Retina (tissue), 1 donor: ENCODE measurements around the gene PTPRJ.
A peak's percentile ranks its signal among the peaks of the same experiment; 100 is the strongest.
"Not testable (repeated sequence)": the region's sequence is repeated elsewhere in the genome, so short reads cannot be mapped to it uniquely, and the experiment has no call there.

Experiments
- DNase-seq: peaks from one replicate; pipeline ENCODE4 v3.0.0-alpha.2; 2016

Gene PTPRJ

DNA sequence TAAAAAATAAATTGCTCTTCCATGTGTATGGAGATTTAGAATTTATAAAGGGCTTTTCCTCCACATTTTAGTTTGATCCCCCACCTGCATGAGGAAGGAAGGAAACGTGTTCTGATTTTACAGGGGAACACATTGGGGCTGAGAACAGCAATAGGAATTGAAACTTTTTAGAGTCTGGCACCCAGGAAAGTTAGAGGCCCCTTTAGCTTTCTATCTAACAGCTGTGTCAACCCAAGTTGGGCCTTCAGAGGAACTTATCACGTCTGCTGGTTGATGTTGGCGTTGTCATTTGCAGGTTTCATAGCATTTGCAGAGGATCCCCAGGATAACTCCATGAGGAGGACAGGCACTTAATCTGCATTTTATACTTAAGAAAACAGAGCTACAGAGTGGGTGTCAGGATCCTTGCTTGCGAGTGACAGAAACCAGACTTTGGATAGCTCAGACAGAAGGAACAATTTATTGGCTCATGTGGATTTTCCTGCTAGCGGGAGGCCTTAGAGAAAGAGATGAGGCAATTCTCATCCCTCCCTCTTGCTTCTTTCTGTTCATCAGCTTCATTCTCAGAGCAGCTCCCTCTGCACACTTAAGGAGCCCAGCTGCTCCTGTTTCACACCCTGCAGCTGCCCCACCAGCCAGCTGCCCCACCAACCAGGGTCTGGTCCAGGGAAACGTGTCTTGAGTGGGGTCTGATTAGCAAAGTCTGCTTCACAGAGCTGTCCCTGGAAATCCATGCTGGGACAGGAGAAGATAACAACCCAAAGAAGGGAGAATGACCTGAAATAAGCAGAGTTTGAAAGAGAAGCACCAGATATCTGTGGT lies 143.8 kb downstream of the PTPRJ start:
- no peak for DNase-seq

DNA sequence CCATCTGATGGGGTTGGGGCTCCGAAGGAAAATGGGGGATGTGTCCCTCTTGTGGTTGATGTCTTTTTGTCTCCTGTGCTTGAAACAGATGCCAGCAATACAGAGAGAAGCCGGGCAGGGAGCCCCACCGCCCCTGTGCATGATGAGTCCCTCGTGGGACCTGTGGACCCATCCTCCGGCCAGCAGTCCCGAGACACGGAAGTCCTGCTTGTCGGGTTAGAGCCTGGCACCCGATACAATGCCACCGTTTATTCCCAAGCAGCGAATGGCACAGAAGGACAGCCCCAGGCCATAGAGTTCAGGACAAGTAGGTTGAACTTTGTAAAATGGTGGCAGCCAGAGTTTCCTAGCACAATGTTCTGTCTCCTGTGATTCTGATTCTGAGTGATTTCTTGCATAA lies 144.5 kb downstream of the PTPRJ start:
- DNase-seq, result no peak

DNA sequence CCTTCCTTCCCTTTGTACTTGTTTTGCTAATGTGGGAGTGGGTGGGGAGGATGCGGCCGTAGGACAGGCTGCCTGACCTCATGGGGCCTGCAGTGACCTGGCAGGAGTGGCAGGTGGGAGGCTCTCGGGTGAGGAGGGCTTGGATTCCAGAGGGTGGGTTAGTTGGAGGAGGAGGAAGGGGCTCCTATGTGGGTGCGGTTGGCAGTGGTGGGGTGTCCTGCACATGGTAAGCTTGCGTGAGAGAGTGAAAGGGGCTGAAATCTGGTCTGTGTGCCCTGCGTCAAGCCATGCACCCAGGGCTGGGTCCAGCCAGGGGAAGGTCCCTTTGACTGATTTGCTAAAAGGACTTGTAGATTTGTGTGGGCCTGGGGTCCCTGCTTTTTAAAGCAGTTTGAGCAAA lies 145.5 kb downstream of the PTPRJ start:
- DNase-seq, result no peak

DNA sequence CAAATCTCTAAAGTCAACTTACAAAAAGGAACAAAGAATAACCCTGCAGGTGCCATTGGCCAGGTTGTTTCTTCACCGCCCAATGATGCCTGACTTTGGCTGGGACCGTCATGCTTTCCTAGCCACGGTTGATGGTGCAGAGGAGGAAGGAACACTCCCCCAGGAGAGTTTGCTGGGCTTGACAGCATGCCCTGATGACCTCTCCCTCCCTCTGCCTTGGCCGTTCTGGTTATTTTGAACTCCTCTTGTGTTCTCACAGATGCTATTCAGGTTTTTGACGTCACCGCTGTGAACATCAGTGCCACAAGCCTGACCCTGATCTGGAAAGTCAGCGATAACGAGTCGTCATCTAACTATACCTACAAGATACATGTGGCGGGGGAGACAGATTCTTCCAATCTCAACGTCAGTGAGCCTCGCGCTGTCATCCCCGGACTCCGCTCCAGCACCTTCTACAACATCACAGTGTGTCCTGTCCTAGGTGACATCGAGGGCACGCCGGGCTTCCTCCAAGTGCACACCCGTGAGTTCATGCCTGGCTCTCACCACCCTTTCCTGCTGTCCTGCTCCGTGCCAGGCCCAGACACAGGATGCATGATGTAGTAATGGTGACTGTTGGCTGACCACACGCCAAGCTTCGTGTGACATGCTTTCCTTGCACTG lies 147.3 kb downstream of the PTPRJ start:
- no peak for DNase-seq

DNA sequence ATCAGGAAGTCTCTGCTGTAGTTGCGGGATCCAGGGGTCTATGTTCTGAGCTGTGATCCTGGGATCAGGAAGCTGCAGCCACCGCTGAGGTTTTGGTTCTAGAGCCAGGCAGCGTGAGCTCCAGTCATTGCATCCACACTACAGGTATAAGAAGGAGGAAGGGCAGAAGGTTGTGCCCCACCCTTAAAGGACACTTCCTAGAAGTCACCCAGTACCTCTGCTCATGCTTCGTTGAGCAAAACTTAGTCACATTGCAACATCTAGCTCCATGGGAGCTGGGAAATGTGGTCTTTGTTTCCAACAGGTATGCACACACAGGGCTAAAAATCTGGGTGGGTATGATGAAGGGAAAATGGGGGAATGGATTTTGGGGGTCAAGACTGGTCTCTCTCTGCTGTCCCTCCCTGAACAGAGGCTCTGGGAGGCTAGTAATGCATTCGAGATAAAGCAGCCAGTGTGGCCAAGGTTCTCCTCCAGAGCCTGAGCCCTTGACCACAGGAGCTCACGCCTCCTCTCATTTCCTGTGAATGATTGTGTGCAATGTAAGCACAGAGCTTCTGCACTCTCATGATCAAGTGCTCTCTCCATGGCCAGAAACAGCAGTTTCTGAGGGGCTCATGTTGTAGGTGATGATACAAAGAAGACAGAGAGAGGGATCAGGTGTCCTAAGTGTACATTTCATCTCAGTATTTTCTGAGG lies 149.5 kb downstream of the PTPRJ start:
- DNase-seq, result no peak

DNA sequence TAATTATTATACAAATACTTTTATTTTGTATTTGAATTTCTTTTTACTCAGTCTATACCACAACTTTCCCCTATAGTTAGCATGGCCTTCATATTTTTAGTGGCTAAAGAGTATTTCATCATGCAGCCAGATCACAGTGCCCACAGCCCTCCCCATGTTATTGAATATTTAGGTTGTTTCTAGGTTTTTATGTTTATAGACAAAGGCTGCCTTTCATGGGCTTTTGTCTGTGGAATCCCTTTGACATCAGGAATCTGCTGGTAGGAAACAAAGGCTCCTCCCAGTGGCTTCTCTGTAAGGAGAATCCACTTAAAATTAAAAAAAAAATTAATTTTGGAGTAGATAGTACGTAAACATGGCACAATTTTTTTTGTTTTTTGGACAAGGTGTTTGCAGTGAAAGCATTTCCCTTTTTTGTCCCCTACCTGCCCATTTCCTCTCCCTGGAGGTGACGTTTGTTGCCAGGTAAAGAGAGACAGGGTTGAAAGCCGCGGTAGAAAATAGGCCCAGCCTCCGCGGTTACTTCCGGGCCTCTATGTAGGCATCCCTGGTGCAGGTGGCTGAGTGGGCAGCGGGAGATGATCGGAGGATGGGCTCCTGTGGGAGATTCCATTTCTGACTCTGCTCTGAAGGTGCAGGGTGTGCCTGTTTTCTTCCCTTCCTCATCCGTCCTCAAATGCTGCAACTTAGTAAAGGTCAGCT lies 154.0 kb downstream of the PTPRJ start:
- DNase-seq, result no peak

DNA sequence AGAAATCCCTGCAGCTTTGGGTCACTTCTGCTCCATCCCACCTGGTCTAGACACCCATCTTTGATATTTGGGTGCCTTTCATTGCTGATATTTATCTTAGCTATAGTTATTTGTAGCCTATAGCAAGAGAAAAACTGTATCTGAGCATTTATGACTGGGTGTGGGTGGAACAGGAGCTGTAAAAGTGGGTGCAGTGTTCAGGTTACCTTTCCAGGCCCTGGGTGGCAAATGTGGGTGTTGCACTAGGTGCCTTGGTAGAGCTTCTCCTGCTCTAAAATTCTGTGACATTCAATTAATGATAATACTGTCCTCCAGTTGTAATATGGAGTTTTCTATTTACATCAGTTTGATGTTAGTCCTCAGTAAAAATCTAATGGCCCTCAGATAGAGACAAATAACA lies 157.9 kb downstream of the PTPRJ start:
- no peak for DNase-seq

DNA sequence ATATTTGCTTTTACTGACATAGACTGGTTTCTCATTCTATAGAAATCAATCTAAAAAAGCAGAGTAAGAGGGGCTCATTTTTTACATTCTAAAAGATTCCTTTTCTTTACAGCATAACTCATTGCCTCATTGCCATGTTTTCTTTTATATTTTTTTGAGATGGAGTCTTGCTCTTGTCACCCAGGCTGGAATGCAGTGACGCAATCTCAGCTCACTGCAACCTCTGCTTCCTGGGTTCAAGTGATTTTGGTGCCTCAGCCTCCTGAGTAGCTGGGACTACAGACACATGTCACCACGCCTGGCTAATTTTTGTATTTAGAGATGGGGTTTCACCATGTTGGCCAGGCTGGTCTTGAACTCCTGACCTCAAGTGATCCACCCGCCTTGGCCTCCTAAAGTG lies 159.5 kb downstream of the PTPRJ start:
- not testable (repeated sequence) for DNase-seq

DNA sequence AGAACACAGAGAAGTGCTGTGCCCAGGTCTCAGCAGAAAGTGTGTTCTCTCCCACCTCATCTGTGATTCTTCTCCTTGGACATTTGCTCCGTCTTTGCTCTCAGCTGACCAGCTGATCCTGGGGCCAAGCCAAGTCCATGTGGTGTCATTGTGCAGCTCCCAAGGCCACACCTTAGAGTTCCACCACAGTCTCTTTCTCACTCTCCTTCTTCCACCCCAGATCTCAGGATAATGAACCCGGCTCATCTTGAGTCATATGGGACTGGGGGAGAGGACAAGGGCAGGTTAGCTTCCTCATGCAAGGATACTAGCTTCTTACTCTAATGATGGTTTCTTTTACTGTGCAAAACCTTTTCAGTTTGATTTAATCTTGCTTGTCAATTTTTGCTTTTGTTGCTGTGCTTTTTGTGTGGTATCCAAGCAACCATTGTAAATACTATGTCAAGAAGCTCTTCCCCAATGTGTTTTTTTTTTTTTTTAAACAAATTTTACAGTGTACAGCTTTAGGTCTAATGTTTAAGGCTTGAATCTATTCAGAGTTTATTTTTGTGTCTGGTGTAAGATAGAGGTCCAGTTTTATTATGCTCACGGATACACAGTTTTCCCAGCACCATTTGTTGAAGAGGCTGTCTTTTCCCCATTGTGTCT lies 161.2 kb downstream of the PTPRJ start:
- DNase-seq, result no peak

DNA sequence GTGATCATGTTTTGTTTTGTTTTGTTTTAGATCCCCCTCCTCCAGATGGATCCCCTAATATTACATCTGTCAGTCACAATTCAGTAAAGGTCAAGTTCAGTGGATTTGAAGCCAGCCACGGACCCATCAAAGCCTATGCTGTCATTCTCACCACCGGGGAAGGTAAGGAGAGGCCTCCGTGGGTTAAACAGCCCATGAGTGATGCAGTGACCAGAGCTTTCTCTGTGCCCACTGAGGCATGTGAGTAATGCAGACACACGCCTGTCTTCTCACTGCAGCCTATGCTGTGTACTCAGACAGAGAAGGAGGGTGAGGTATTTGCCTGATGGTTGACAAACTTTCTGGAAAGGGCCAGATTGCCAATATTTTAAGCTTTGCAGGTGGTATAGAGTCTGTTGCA lies 162.5 kb downstream of the PTPRJ start:
- DNase-seq, result peak; percentile 75

DNA sequence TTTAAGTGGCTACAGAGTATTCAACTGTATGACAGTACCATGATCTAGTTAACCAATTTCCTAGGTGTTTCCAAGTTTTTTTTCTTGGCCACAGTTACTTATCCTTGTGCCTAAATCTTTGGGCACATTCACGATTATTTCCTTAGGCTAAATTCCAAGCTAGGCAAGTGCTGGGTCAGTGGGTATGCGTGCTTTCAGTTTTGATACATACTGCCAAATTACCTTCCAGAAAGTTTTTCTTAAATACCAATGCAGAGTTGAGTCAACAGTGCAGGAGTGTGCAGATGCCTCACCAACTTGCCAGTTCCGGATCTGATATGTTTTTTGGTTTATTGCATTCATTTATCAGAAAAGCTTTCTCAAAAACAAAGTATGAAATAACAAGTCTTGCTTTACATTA lies 168.4 kb downstream of the PTPRJ start:
- no peak for DNase-seq

DNA sequence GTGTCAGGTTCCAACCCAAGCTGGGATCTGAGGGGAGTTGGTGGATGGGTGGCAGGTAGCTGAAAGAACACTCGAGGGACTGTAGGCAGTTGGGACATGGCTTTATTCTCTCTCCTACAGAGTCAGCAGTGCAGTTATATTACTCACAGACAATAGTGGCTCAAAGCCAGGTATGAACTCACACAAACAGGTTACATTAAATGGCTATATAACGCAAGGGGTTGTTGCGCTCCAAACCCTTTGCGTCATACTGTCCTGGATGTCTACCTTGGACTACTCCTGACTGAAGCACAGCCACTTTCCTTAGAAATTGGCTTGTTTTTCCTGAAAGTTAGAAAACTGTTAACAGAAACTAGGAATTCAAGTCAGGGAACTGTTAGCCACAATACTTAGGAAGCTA lies 169.9 kb downstream of the PTPRJ start:
- no peak for DNase-seq

DNA sequence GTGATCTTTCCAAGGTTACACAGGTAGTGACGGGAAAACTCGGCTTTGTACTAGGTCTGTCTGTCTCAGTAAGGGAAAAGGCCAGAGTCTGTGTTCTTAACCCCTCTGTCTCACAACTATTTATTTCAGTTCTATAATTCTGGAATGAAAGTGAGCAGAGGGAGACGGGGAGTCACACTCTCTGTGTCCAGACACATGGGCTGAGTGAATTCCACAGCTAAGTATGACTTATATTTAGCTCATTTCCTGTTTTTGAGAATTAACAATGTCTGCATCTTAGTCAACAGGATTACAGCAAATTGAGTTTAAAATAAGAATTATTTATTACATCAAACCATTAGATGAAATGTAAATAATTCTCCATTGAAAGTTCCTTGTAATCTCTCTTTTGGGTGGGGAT lies 173.8 kb downstream of the PTPRJ start:
- DNase-seq, result no peak

DNA sequence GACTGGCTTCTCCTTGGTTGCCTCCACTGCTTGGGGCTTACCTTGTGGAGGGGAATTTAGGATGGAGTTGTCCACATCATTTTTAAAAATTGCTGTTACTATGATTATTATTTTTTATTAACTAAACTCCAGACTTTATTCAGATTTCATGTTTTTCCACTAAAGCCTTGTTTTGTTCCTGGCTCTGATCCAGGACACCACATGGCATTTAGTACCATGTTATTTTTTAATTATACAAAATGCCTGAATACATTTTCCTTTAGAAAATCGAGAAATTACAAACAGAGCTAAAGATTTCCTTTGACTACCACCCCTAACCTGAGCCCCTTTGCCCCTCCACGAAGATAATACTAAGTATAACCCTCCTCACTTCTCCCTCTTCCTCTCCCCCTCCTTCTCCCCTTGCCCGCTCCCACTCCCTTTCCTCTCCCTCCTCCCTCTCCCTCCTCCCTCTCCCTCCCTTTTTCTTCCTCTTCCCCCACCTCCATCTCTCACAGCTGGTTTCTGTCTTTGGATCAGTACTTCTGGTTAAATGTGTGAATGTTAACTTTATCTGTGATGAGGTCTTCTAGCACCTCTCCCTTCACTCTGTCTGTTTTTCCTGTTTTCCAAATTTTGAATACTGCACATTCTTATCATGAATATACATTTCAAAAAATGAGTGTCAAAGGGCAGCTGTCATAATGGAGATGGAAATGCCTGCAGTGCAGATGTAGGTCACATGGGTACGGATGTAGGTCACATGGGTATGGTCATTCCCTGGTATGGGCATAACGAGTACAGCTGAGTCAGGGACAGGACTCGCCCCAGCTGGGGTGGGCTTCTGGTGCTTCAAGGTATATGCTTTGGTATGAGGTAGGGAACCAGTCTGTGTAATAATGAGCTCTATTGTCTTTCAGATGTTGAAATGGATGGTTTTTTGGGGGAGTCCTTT lies 181.9 kb downstream of the PTPRJ start:
- DNase-seq, result no peak

DNA sequence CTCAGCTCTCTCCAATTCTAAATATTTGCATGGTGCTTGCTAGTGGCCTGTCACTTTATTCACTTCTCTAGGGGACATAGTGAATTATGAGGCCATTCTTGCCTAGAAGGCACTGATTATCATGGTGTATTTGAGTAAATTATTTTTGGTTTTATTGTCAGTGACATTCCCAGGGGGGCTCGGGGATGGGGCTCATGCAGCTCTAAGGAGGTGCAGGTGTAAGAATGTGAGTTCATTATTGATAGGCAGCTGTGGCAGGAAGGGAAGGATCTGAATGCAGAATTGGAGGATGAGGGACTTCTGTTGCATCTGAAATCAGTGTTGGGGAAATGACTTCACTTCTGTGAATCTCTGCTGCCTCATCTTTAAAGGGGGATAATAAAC lies 182.5 kb downstream of the PTPRJ start:
- DNase-seq, result no peak

DNA sequence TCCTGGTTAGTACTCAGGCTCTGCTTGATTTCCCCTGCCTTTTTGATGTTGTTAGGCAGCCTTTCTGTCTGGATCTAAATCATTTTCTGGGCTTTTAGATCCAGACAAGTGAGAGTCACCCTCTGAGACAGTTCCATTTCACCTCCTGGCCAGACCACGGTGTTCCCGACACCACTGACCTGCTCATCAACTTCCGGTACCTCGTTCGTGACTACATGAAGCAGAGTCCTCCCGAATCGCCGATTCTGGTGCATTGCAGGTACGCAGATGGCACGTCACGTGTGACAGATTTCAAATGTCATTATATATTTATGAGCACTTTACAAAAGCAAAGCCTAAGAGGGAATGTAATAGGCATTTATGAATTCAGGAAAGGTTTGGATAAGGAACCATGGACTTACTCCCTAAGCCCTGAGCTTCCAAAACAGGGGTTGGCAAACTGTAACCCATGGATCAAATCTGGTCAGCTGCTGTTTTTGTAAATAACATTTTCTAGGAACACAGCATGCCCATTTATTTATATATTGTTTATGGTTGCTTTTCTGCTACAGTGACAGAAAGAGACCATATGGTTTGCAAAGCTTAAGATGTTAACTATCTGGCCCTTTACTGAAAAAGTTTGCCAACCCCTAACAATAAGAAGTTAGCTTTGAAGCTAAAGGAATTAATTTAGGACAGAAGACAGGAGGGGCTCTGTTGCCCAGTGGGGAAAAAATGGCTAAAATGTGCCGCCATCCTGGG lies 183.2 kb downstream of the PTPRJ start:
- peak; percentile 24 for DNase-seq

DNA sequence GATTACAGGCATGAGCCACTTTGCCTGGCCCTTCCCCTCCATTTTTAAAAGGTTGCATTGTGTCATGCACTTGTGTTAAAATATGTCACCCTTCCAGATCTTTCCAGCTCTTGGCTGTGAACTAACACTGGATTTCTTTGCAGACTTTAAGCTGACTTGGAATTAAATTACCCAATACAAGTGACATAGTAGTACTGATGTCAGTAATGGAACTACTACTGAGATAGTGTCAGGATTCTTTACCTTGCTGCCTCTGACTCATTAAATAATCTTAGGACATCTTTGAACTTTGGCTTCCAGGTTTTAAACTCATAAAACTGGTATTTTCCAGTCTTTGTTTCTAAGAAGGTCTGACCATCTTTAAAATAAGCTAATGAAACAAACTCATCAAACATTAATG lies 184.5 kb downstream of the PTPRJ start:
- no peak for DNase-seq

DNA sequence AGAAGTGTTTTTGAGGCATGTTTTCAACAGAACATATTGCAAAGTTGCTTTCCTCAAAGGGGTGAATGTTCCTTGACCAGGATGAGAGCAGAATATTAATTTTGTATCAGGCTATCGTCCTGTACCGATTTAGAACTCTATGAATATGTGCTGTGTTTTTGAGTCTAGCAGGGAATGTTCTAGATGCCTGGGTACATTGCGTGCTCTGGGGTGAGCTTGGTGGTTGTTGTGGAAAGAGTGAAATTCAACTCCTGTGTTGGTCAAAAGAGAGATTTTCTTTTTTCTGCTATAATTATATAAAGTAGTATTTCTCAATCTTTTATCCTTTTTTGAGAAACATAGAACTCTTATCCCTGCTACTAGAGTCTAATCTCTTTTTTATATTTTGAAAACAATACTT lies 185.1 kb downstream of the PTPRJ start:
- no peak for DNase-seq

DNA sequence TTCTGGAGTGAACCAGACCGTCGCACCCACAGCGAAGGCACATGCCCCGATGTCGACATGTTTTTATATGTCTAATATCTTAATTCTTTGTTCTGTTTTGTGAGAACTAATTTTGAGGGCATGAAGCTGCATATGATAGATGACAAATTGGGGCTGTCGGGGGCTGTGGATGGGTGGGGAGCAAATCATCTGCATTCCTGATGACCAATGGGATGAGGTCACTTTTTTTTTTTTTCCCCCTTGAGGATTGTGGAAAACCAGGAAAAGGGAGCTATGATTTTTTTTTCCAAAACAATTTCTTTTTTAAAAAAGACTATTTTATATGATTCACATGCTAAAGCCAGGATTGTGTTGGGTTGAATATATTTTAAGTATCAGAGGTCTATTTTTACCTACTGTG lies 187.0 kb downstream of the PTPRJ start:
- DNase-seq, result no peak

DNA sequence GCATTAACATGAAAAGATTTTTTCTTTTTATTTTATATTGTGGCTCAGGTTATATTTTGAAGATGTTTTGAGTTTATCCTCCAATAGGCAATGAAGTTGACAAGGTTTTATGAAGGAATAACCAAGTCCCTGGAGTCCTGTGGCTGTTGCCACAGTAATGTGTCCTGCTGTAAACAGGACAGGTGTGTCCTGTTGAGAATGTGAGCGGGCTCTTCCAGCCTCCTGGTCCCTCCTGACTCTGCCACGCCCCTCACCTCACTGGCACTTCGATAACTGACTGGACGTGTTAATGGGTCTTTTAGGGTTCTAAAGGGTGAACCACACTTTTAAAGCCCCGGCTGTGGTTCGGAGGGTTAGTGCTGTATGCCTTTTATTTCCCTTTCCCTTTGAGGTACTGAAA lies 188.5 kb downstream of the PTPRJ start:
- no peak for DNase-seq

DNA sequence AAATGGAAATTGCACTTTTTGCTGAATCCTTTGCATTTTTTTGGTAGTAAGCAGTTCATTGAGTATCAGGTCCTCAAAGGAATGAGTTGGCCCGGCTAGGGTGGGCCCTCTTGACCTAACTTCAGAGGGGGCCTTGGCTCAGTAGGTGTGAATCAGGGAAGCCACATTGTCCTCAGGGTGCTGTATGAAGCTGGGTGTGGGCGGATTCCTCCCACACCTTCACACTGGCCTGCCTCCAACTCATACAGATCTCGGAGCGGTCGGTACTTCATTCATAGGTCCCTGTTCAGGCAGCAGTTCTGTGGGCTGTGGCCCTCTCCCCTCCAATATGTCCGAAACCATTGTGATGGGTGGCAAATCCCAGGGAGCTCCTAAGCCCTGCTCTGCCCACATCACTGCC lies 188.9 kb downstream of the PTPRJ start:
- DNase-seq, result no peak
